ENCODE data around the gene MGLL.

The MGLL gene

GRCh38 chr3:127833281-127834032 lies 11.1 kb upstream of the MGLL start:
- DNase-seq = no peak

GRCh38 chr3:127831723-127832172 lies 9.4 kb upstream of the MGLL start:
- peak; percentile 46 for DNase-seq

DNA sequence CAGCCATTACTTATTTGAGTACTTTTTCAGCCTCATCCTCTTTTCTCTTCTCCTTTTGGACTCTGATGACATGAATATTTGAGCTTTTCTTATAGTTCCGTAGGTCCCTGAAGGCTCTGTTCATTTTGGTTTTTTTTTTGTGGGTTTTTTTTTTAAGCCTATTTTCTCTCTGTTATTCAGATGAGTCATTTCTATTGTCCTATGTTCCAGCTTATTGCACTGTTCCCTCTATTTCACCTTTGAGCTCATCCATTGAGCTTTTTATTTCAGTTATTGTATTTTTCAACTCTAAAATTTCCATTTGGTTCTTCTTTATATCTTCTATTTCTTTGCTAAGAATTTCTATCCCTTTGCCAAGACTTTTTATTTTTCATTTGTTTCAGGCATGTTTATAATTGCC lies 7.2 kb upstream of the MGLL start:
- DNase-seq = no peak

DNA sequence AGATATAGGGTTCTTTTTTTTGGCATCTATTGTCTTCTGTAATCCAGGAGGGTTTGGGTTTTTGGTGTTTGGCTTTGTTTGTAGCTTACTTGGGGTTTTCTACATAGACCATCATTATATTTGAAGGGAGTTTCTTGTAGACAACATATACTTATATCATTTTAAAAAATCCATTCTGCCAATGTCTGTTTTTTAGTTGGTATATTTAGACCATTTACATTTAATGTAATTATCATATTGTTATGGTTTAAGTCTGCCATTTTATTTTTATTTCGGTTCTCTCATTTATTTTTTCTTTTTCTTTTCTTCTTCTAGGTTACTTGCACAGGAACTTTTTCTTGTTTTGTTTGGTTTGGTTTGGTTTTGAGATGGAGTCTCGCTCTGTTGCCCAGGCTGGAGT lies 5.5 kb upstream of the MGLL start:
- DNase-seq = no peak

DNA sequence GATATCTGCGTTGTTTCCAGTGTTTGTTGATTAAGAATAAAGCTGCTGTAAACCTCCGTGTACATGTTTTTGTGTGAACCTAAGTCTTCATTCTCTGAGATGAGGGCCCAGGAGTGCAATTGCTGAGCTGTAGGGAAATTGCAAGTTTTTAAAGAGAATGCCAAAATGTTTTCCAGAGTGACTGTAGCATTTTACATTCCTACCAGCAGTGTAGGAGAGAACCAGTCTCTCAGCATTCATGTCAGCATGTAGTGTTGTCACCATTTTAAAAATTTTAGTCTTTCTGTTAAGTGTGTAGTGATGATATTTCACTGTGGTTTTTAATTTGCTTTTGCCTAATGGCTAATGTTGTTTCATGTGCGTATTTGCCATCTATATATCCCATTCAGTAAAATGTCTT lies 3.4 kb upstream of the MGLL start:
- DNase-seq = no peak

- DNase-seq = no peak
Measured at GRCh38 chr3:127824151-127824825, 2.0 kb upstream of the MGLL start.

DNA sequence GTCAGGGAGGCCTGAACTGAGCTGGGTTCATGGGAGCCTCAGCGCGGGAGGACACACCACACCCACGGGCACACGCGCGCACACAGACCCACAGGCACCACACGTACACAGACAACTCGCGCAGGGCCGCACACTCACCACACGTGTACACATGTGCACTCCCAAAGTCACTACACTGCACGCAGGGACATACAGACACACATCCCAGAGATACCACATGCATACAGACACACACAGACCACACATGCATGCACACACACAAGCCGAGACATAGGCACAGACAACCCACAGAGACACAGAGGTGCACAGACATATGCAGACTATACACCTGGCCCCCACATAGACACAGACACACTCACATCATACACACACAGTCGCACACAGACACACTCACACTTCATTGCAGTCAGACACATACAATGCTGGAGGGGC lies 1.1 kb upstream of the MGLL start:
- DNase-seq = no peak

GRCh38 chr3:127822682-127823425 lies 539 bp upstream of the MGLL start:
- peak; percentile 23 for DNase-seq

DNA sequence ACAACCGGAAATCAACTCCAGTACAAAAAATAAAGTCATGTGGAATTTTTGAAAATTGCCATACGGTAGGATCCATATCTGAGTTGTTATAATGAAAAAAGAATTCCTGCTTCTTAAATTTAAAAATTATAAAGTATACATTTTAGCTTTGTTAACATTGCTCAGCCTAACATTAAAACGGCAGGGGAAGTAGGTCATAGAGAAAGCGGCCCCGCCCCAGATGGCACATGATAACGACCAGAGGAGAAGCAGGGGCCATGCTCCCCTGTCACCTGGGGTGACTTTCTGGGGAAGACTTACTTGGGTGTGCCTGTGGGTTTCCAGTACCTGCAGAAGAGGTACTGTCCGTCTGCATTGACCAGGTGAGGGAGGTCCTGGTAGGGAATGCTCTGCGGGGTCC lies 921 bp downstream of the MGLL start:
- DNase-seq = no peak

DNA sequence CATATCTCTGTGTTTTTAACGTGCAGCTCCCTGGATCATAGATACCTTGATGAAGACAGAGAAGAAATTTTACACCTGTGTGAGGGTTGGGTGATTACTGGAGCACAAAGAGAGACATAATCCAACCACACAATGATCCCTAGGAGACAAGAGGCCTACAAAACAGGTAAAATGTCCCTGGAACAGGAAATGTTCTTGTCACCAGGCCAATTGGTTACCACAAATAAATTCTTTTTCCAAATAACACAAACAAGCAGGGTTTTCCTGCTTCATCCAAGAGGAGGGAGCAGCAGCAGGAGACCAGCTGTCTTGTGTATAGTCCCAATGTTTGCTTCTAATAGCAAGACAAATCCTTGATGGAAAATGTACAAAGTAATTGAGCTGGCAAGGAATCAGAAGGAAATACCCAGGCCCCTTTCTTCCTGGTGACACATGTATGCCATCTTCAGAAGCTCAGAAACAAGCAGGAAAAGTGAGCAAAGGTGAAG lies 1.4 kb downstream of the MGLL start:
- peak; percentile 29 for DNase-seq

- peak; percentile 44 for DNase-seq
Measured at GRCh38 chr3:127820221-127820825, 2.0 kb downstream of the MGLL start.

- DNase-seq = no peak
Measured at GRCh38 chr3:127819656-127820055, 2.7 kb downstream of the MGLL start.

DNA sequence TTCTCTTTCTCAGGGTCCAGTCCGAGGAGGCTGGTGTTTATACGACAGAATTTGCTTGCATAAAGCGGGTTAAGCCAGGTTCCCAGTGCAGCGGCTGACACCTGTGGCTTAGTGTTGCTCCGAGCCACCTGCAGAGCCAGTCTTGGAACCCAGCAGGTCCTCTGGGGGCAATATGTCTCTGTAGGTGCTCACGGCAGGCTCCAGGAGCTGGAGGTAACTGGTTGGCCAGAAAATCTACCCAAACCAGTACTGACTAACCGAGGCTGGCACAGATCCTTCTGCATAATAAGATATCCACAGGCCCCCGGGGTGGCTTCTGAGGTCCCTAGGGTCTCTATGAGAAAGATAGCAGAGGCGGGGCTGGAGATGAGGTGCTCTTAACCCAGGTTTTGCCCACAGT lies 3.2 kb downstream of the MGLL start:
- DNase-seq = no peak

DNA sequence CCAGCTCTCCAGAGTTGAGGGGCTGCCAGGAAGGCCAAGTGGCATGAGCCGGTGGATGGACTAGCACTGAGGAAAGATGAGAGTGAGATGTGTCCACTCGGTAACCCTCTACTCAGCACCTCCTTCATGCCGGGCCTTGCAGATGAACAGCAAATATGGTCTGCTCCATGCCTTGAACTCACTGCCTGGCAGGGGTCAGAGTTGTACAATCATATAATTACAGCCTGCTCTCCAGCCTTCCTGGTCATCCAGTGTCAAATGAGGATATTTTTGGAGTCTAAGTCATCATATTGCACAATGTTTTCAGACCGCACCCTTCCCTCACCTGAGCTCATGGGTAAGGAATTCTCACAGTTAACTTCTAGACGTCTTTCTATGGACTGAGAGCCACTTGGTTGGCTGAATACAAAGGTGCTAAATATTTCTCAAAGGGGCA lies 4.9 kb downstream of the MGLL start:
- DNase-seq = peak; percentile 84

GRCh38 chr3:127816783-127817405 lies 5.4 kb downstream of the MGLL start:
- DNase-seq = no peak

DNA sequence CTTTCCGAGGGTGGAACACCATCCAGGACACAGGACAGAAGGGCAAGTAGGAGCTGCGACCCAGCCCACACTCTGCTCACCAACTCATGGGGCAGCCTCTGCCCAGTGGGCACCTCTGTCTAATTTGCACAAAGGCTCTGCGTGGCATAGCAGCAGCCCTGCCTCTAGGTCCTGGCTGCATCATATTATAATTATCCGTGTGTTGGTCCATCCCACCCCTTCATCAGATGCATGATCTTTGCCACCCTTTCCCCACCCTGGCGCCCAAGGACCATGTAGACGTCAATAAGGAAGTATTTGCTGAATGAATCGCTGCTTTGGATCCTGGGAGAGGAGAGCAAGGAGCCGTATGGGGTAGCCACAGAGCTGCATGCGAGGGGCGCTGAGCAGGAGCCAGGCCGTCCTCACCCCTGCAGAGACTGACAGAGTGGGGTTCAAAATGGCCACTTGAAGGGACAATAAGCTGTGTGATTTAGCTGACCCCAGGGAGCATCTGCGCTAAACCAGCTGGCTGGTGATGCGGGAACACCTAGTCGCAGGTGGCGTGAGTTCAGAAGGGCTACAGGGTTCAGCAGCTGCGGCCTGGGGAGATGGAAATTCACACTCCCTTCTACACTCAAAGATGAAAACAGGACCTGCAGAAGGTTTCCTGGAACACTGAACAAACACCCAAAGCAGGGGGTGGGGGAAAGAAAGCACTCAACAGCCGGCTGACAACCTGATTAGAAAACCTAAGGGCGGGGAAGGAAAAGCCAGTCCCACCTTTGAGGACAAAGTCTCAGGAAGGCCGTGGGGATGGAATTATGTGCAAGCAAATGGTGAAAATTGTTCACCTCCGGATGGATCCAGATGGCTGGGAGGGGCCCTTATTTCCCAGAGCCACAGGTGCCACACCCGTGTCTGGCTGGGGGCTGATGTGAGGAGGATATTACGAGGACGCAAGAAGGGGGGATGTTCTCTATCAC lies 6.4 kb downstream of the MGLL start:
- DNase-seq = no peak

GRCh38 chr3:127815001-127815400 lies 7.3 kb downstream of the MGLL start:
- DNase-seq = no peak

DNA sequence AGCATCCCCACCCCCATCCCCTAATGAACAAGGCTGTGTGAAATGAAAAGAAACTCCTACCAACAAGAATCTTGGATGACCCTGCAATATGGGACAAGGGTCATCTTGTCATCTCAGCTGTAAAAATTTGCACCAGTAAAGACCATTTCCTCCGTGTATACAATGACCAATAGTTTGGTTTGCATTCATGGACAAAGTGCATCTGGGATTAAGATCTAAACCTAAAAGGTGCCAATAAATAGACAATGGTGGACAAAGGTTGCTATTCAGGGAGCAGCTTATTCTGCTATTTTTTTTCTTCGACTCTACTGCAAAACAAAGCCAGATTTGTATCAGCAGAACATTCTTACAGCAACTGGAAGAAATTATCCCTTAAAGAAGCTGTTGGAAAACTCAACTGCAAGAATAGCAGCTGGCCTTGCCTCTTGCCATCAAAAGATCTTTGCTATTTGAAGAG lies 8.0 kb downstream of the MGLL start:
- no peak for DNase-seq

GRCh38 chr3:127812151-127812550 lies 10.2 kb downstream of the MGLL start:
- DNase-seq = no peak

GRCh38 chr3:127811717-127812116 lies 10.6 kb downstream of the MGLL start:
- no peak for DNase-seq

DNA sequence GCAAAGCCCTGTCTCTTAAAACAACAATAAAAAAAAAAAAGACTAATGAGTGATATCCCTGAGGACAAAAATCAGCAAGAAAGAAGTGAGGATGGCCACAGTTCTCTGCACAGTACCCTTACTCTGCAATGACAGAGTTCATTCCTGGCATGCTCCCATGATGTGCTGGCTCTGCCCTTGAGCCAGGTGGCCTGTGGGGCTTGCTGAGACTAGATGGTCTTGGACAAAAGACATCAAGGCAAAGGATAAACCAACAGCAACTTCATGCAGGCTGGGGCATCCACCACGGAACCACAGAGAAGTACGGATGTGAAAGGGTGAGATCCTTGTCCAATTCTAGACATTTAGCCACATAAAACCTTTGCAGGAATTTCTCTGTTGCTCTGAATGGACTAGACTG lies 12.7 kb downstream of the MGLL start:
- DNase-seq = no peak
